HG02870 (cell line): ENCODE measurements around the gene BRINP3.

Experiments
- ATAC-seq: cut with Tn5 transposase; IDR thresholded peaks from one replicate; pipeline ENCODE4 v1.9.1; 2021; ENCODE audit warnings: mild to moderate bottlenecking, moderate library complexity; ENCODE audit not compliant: unreplicated experiment

The BRINP3 gene

DNA sequence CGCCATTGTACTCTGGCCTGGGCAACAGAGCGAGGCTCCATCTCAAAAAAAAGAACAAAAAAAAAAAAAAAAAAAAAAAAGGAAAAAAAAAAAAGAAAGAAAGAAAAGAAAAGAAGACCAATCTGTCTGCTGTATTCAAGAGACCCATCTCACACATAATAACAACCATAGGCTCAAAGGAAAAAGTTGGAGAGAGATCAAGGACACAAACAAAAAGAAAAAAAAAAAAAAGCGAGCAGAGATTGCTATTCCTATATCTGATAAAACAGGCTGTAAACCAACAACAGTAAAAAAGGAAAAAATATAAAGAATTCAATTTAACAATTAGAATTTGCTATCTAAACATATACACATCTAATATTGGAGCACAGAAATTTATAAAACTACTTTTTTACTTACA is 150.4 kb downstream of the BRINP3 start:
- ATAC-seq: no peak

- no peak for ATAC-seq
Observed at GRCh38 chr1:190323530-190323929, 154.1 kb downstream of the BRINP3 start.

- no peak for ATAC-seq
Observed at GRCh38 chr1:190322274-190322673, 155.4 kb downstream of the BRINP3 start.

GRCh38 chr1:190320952-190321351 is 156.7 kb downstream of the BRINP3 start:
- no peak for ATAC-seq

DNA sequence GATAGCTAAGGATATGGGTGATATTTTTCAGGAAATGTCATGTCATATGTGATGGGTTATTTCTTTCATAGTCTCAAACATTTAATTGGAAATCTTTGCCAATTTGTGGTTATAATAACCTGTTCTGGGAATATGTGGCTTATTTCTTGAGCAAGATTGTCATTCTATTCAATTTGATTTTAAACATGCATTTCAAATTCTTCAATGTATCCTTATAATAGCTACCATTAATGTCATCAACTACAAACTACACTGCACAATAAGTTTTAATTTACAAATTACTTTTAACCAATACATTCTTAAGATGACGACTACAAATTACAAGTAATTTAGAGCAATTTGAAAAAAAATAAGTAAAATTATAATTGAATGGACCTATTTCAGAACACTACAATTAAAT is 164.9 kb downstream of the BRINP3 start:
- ATAC-seq: no peak

- ATAC-seq: no peak
Observed at GRCh38 chr1:190303501-190303900, 174.2 kb downstream of the BRINP3 start.

GRCh38 chr1:190296453-190296852 is 181.2 kb downstream of the BRINP3 start:
- no peak for ATAC-seq

GRCh38 chr1:190289897-190290296 is 187.8 kb downstream of the BRINP3 start:
- no peak for ATAC-seq

DNA sequence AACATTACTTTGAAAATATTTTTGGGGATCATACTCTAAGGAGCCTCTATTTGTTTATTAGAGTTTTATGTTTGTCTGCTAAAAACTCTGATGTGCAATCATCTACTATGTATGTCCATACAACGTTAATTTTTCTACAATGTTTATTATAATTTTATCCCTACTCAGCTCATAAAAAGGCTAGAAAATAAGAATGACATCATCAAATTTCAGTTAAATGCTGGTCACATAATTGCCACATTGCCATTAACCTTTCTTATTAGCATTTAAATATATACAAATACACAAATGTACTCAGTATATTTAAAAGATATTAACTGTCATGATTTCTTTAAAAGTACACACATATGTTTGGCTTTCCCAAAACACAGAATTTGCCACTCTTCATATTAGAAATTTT is 191.6 kb downstream of the BRINP3 start:
- no peak for ATAC-seq

DNA sequence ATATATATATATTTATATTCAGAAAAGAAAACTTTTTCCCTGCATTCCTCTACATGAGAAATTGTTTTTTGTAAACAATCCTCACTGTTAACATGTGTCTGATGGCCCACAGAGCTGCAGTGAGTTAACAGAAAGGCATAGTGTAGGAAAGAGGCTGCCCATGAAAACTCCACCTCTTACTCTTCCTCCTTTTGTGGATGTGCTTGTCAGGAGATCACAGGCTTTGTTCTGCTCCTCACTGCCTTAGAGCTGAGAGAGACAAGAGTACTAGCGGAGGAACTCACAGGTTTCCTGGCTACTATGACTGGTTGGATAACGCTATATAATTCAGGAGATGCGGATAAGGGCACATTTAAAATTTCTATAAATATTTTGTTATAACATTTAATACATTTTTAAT is 200.6 kb downstream of the BRINP3 start:
- no peak for ATAC-seq

DNA sequence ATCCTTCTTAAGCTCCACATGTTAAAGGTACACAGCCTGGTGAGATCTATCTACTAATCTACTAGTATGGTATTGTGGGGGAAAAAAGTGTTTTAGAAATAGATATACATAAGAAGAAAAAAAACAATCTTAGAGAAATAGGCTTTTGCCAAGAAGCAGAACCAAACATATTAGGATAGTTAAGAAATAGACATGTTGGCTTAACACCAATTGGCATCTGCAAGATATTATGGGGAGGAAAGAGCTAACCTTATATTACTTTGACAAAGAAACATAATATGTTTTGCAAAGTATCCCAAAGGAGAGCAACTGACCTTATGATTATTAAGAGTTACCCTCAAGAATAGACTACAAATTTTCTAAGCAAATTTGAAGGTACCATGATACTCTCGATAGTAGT is 202.9 kb downstream of the BRINP3 start:
- ATAC-seq: no peak

DNA sequence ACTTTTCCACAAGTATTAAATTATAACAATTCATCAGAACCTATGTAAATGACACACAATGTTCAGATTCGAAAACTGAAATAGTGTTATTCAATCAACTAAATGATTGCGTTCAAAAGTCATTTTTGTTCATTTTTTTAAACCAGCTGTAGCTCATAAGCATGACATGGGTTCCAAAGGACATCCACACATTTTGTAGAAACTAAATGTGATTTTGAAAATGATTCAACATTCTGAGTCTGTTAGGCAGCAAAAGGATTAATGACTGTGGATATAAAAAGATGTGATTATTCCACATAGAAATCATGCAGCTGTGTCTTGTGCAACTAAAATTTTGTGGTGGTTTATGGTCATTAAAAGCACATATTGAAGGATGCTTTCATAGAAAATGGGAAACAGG is 204.5 kb downstream of the BRINP3 start:
- no peak for ATAC-seq

GRCh38 chr1:190262538-190262937 is 215.1 kb downstream of the BRINP3 start:
- no peak for ATAC-seq

DNA sequence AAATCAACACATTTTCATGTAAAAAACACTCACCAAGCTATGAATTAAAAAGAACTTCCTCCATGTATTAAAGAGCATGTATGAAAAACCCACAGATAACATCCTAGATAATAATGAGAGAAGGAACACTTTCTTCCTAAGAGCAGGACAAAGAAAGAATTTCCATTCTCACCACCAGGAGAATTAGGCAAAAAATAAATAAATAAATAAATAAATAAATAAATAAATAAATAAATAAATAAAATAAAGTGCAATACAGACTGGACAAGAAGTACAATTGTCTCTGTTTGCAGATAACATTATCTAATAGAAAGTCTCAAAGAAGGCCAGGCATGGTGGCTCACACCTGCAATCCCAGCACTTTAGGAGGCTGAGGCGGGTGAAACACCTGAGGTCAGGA is 218.2 kb downstream of the BRINP3 start:
- ATAC-seq: no peak

DNA sequence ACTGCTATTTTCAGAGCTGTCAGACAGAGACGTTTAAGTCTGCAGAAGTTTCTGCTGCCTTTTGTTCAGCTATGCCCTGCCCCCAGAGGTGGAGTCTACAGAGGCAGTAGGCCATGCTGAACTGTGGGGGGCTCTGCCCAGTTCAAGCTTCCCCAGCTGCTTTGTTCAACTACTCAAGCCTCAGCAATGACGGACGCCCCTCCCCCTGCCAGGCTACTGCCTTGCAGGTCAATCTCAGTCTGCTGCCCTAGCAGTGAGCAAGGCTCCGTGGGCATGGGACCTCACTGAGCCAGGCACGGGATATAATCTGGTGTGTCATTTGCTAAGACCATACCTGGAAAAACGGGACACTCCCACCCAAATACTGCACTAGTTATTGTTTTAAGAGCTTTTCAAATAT is 219.7 kb downstream of the BRINP3 start:
- ATAC-seq: no peak

GRCh38 chr1:190252046-190252445 is 225.6 kb downstream of the BRINP3 start:
- no peak for ATAC-seq

GRCh38 chr1:190250368-190250767 is 227.3 kb downstream of the BRINP3 start:
- no peak for ATAC-seq

GRCh38 chr1:190244406-190244805 is 233.3 kb downstream of the BRINP3 start:
- ATAC-seq: no peak

DNA sequence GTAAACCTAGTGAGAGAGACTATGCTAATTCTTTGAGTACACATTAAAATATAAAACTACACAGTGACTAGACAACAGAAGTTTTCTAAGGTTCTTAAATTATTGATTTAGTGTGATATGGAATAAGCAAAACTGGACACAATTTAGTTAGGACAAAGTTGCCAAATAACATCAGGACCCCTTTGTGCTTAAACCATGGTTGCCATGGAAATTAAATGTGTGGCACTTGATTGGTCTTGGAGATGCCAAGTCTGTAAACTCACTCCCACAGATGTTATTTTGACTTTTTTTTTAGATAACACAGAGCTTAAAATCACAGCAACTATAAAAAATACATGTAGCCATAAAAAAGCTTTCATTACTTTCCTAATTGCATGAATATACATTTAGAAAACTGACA is 234.6 kb downstream of the BRINP3 start:
- ATAC-seq: no peak

DNA sequence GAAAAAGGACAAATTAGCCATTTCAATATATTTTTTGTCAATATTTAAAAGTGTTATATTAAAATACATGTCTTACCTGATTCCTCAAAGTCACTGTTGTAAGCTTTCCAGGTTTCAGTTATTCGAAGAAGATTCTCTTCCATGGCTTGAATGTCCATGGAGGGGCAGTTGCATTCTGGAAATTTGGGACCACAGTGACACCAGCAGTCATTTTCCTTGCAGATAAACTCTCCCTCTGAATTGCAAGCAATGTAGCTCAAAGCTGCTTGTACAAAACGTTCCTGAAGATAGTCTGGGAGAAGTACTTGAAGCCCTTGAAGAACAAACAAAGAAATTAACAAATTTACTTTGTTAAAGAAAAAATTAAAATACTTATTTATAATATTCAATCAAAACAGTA is 251.7 kb downstream of the BRINP3 start:
- no peak for ATAC-seq

GRCh38 chr1:190212450-190212849 is 265.2 kb downstream of the BRINP3 start:
- no peak for ATAC-seq

- no peak for ATAC-seq
Observed at GRCh38 chr1:190207733-190208132, 269.9 kb downstream of the BRINP3 start.

DNA sequence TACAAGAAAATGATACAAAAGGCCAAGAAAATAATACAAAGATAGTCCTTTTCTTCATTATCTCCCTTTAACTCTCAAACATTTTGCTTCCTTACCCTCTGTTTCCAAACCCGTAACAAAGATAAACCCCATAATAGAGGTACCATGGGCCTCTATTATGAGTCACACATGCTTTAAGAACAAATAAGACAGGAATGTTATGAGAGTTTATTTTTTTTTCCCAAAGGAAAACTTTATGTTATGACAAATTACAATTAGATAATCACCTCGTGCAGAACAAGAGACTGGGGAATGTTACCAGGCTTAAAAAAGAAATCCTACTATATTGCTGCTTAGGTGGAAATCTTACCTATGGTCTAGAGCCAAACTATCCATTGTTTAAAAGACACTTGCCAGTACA is 272.0 kb downstream of the BRINP3 start:
- ATAC-seq: no peak

DNA sequence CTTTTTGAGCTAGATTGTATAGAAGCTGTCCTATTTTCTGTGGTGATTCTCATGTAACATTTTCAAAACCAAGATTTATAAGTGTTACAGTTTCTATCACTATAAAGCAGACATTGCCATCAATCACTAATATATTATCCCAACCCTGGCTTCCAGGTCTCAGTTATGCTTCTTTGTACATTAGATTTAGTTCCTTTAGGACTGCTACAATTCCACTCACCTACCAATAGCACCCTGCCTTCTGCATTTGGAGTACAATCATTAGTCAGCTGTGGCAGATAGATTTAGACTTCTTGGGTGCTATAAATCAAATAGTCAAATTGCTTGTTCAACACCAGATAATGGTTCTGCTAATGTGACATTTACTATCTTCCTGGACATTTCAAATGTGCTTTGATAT is 281.6 kb downstream of the BRINP3 start:
- ATAC-seq: no peak
